ENCODE measurements around the gene GDF7. TPM values are rescaled to one million over a fixed set of nuclear protein-coding genes. Genes with fewer than 3 reads are reported as not detected.
"Not testable (repeated sequence)": the region's sequence is repeated elsewhere in the genome, so short reads cannot be mapped to it uniquely, and the experiment has no call there.

Gene GDF7
- total RNA-seq, 1 experiment from 2014 or later = 0.04 TPM

DNA sequence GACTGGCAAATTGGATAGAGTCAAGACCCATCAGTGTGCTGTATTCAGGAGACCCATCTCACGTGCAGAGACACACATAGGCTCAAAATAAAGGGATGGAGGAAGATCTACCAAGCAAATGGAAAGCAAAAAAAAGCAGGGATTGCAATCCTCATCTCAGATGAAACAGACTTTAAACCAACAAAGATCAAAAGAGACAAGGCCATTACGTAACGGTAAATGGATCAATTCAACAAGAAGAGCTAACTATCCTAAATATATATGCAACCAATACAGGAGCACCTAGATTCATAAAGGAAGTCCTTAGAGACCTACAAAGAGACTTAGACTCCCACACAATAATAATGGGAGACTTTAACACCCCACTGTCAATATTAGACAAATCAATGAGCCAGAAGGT, 46.6 kb downstream of the GDF7 start:
- not testable (repeated sequence) for H3K4ac ChIP-seq (ENCODE audit: low read depth, low read length); H3K79me2 ChIP-seq (ENCODE audit: insufficient read depth, low read length); H2BK12ac ChIP-seq (ENCODE audit: insufficient read length, low read depth, low read length); H2BK20ac ChIP-seq (ENCODE audit: low read depth, low read length, poor library complexity, severe bottlenecking); H4K20me1 ChIP-seq (ENCODE audit: control insufficient read depth, insufficient read depth, insufficient read length); H2AFZ ChIP-seq (ENCODE audit: low read length); H3K14ac ChIP-seq (ENCODE audit: insufficient read depth, low read length); H4K91ac ChIP-seq (ENCODE audit: insufficient read length, low read depth, low read length); DNase-seq; H3K27ac Mint-ChIP-seq; H3K9ac ChIP-seq (ENCODE audit: extremely low read depth, insufficient read length, low read length); H3K4me3 Mint-ChIP-seq; H2BK15ac ChIP-seq (ENCODE audit: low read depth, low read length); H3K9me3 Mint-ChIP-seq; H3K27me3 ChIP-seq (ENCODE audit: insufficient read depth, low read length); H3K23me2 ChIP-seq (ENCODE audit: insufficient read length, low read depth, low read length, poor library complexity, severe bottlenecking); H3K4me2 ChIP-seq (ENCODE audit: insufficient read depth, insufficient read length, low read length); H3K27ac ChIP-seq (ENCODE audit: insufficient read length, low read depth, low read length); H3K79me1 ChIP-seq (ENCODE audit: insufficient read depth, low read depth, low read length, poor library complexity, severe bottlenecking); H3K4me1 ChIP-seq (ENCODE audit: insufficient read depth, low read length); H2AK5ac ChIP-seq (ENCODE audit: insufficient read length, low read length); H3K4me1 Mint-ChIP-seq; H2BK5ac ChIP-seq (ENCODE audit: insufficient read length, low read length); H3K18ac ChIP-seq (ENCODE audit: insufficient read length, low read depth, low read length); H3T11ph ChIP-seq (ENCODE audit: low read length); H2BK120ac ChIP-seq (ENCODE audit: low read depth, low read length, poor library complexity, severe bottlenecking); H3K56ac ChIP-seq (ENCODE audit: insufficient read length, low read depth, low read length); H4K8ac ChIP-seq (replicated peaks; ENCODE audit: insufficient read length, low read depth, low read length); H3K23ac ChIP-seq (ENCODE audit: insufficient read length, low read depth, low read length); H3K27me3 Mint-ChIP-seq (ENCODE audit: low read depth); H4K5ac ChIP-seq (ENCODE audit: insufficient read length, low read depth, low read length); H3K9me3 ChIP-seq (ENCODE audit: control insufficient read depth, low read depth, low read length)
- H3K36me3 Mint-ChIP-seq (ENCODE audit: insufficient read depth in 1 of 3, low read depth in 3 of 3) = peaks cover 10 to 11% (median 10%) of the 10 kb centered on the region in 3 experiments; a peak in 6 of 7 replicates
- WGBS (ENCODE audit: extremely low coverage, insufficient read length, low lambda C conversion rate) = no CpG with 5 or more reads among the region's 3 CpGs

DNA sequence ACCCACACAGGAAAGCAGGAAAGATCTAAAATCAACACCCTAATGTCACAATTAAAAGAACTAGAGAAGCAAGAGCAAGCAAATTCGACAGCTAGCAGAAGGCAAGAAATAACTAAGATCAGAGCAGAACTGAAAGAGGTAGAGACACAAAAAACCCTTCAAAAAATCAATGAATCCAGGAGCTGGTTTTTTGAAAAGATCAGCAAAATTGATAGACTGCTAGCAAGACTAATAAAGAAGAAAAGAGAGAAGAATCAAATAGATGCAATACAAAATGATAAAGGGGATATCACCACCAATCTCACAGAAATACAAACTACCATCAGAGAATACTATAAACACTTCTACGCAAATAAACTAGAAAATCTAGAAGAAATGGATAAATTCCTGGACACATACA, 47.5 kb downstream of the GDF7 start:
- H3K27ac ChIP-seq (ENCODE audit: insufficient read length, low read depth, low read length); H2BK5ac ChIP-seq (ENCODE audit: insufficient read length, low read length); H4K20me1 ChIP-seq (ENCODE audit: control insufficient read depth, insufficient read depth, insufficient read length); H3K4me2 ChIP-seq (ENCODE audit: insufficient read depth, insufficient read length, low read length); H2AK5ac ChIP-seq (ENCODE audit: insufficient read length, low read length); H2BK120ac ChIP-seq (ENCODE audit: low read depth, low read length, poor library complexity, severe bottlenecking); H2BK15ac ChIP-seq (ENCODE audit: low read depth, low read length); H3K27me3 Mint-ChIP-seq (ENCODE audit: low read depth); H3T11ph ChIP-seq (ENCODE audit: low read length); H3K4ac ChIP-seq (ENCODE audit: low read depth, low read length); H3K79me2 ChIP-seq (ENCODE audit: insufficient read depth, low read length); H3K14ac ChIP-seq (ENCODE audit: insufficient read depth, low read length); DNase-seq; H3K27ac Mint-ChIP-seq; H2BK20ac ChIP-seq (ENCODE audit: low read depth, low read length, poor library complexity, severe bottlenecking); H3K4me1 ChIP-seq (ENCODE audit: insufficient read depth, low read length); H3K18ac ChIP-seq (ENCODE audit: insufficient read length, low read depth, low read length); H3K4me1 Mint-ChIP-seq; H2AFZ ChIP-seq (ENCODE audit: low read length); H2BK12ac ChIP-seq (ENCODE audit: insufficient read length, low read depth, low read length); H3K9ac ChIP-seq (ENCODE audit: extremely low read depth, insufficient read length, low read length); H4K8ac ChIP-seq (replicated peaks; ENCODE audit: insufficient read length, low read depth, low read length); H3K9me3 Mint-ChIP-seq; H4K5ac ChIP-seq (ENCODE audit: insufficient read length, low read depth, low read length); H4K91ac ChIP-seq (ENCODE audit: insufficient read length, low read depth, low read length); H3K27me3 ChIP-seq (ENCODE audit: insufficient read depth, low read length); H3K9me3 ChIP-seq (ENCODE audit: control insufficient read depth, low read depth, low read length); H3K79me1 ChIP-seq (ENCODE audit: insufficient read depth, low read depth, low read length, poor library complexity, severe bottlenecking); H3K23me2 ChIP-seq (ENCODE audit: insufficient read length, low read depth, low read length, poor library complexity, severe bottlenecking); H3K56ac ChIP-seq (ENCODE audit: insufficient read length, low read depth, low read length); H3K4me3 Mint-ChIP-seq; H3K23ac ChIP-seq (ENCODE audit: insufficient read length, low read depth, low read length): not testable (repeated sequence)
- no CpG with 5 or more reads among the region's 2 CpGs for WGBS (ENCODE audit: extremely low coverage, insufficient read length, low lambda C conversion rate)
- H3K36me3 Mint-ChIP-seq (ENCODE audit: insufficient read depth in 1 of 3, low read depth in 3 of 3) = peaks cover 10 to 11% (median 10%) of the 10 kb centered on the region in 3 experiments; a peak in 6 of 7 replicates

Measured in H9 (cell line).